GM10266 (cell line): ENCODE data around the gene GCNT2.

Source experiments
- DNase-seq: peaks from one replicate; pipeline ENCODE4 v3.0.0; 2012; ENCODE audit errors: extremely low spot score
- CTCF ChIP-seq: IDR thresholded peaks from 2 replicates; pipeline ENCODE4 v1.5.1; 2012; ENCODE audit warnings: mild to moderate bottlenecking, low read depth; ENCODE audit not compliant: control insufficient read depth, insufficient read depth; ENCODE audit errors: missing control alignments

Gene GCNT2

GRCh38 chr6:10624836-10625235 is 103.7 kb downstream of the GCNT2 start:
- TF ChIP-seq CTCF = no peak

GRCh38 chr6:10626154-10626741 is 105.1 kb downstream of the GCNT2 start:
- DNase-seq = no peak
- TF ChIP-seq CTCF = no peak

More at GRCh38 chr6:10624836-10625235, 103.7 kb downstream of the GCNT2 start:
- DNase-seq = no peak

GRCh38 chr6:10627800-10628199 is 106.6 kb downstream of the GCNT2 start:
- DNase-seq = no peak
- no peak for TF ChIP-seq CTCF

GRCh38 chr6:10630178-10630577 is 109.0 kb downstream of the GCNT2 start:
- no peak for DNase-seq
- no peak for TF ChIP-seq CTCF

- TF ChIP-seq CTCF = no peak
- DNase-seq = peak; percentile 31
Observed at GRCh38 chr6:10633216-10633615, 112.1 kb downstream of the GCNT2 start.

- no peak for TF ChIP-seq CTCF
Observed at GRCh38 chr6:10640412-10640811, 119.3 kb downstream of the GCNT2 start.

GRCh38 chr6:10641528-10641927 is 120.4 kb downstream of the GCNT2 start:
- no peak for TF ChIP-seq CTCF
- no peak for DNase-seq

More at GRCh38 chr6:10640412-10640811, 119.3 kb downstream of the GCNT2 start:
- DNase-seq = no peak
